Astrocyte (in vitro differentiated cells and primary cell): ENCODE measurements around the gene GUCA1A.

Source experiments
- CTCF ChIP-seq: IDR thresholded peaks from 2 replicates; pipeline ENCODE4 v1.5.1; 2011; ENCODE audit warnings: low read depth, mild to moderate bottlenecking, inconsistent platforms, low read length, moderate library complexity; ENCODE audit not compliant: insufficient read depth
- EZH2 ChIP-seq: IDR thresholded peaks from 2 replicates; pipeline ENCODE4 v1.6.1; 2012; ENCODE audit warnings: mild to moderate bottlenecking, low read length, inconsistent platforms; ENCODE audit not compliant: insufficient read depth

DNA sequence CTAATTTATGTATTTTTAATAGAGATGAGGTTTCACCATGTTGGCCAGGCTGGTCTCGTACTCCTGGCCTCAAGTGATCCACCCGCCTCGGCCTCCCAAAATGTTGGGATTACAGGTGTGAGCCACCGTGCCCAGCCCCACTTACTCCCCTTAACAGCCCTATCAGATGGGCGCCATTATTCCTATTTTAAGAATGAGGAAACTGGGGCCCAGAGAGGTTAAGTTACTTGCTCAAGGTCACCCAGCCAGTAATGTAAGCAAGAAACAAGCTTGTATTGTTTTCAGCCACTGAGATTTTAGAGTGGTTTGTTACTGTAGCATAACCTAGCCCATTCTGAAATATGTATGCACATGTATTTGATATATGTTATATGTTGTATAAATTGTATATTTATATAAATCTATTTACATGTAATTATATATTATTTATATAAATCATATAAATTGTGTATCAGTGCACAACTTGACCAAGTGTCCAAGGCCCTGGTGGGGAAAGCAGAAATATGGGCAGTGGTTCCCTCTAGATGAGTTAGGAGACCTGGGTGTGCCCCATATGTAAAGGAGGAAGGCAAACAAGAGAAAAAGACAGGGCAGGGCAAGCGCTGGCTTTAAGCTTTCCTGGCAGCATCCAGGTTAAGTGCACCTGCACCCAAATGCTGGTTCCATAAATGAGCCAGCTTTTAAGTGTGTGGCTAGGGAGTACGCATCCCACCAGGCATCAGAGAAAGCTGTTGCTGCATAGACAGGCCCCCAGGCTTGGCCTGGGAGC is 1.2 kb upstream of the GUCA1A start:
- TF ChIP-seq CTCF (no peak), EZH2 (no peak)
